ENCODE data around the gene KIRREL1. TPM values are rescaled to one million over a fixed set of nuclear protein-coding genes. Genes with fewer than 3 reads are reported as not detected.
"Not testable (repeated sequence)": the region's sequence is repeated elsewhere in the genome, so short reads cannot be mapped to it uniquely, and the experiment has no call there.

KIRREL1 gene
- total RNA-seq, 1 donor from 2014 or later = 166 TPM

GRCh38 chr1:158122833-158123388 is 129.5 kb downstream of the KIRREL1 start:
- no peaks in the 10 kb centered on the region for H3K36me3 Mint-ChIP-seq (ENCODE audit: low read depth)
- no peak overlapping the region for H3K4me3 Mint-ChIP-seq (ENCODE audit: unreplicated experiment)
- H3K27me3 Mint-ChIP-seq (ENCODE audit: low read depth) = peaks cover 40% of the 10 kb centered on the region
- H3K27ac Mint-ChIP-seq (ENCODE audit: unreplicated experiment) = no peak overlapping the region
- no peaks in the 10 kb centered on the region for H3K9me3 Mint-ChIP-seq (ENCODE audit: low read depth)
- no peak for DNase-seq (ENCODE audit: low spot score)
- TF ChIP-seq, protein P1, sequence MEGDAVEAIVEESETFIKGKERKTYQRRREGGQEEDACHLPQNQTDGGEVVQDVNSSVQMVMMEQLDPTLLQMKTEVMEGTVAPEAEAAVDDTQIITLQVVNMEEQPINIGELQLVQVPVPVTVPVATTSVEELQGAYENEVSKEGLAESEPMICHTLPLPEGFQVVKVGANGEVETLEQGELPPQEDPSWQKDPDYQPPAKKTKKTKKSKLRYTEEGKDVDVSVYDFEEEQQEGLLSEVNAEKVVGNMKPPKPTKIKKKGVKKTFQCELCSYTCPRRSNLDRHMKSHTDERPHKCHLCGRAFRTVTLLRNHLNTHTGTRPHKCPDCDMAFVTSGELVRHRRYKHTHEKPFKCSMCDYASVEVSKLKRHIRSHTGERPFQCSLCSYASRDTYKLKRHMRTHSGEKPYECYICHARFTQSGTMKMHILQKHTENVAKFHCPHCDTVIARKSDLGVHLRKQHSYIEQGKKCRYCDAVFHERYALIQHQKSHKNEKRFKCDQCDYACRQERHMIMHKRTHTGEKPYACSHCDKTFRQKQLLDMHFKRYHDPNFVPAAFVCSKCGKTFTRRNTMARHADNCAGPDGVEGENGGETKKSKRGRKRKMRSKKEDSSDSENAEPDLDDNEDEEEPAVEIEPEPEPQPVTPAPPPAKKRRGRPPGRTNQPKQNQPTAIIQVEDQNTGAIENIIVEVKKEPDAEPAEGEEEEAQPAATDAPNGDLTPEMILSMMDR (IDR thresholded peaks at IDR 0.05) = no peak
- peaks cover 11% of the 10 kb centered on the region for H3K4me1 Mint-ChIP-seq (ENCODE audit: low read depth)

- Mint-ChIP-seq H3K36me3 (ENCODE audit: low read depth) (no peaks in the 10 kb centered on the region), H3K27me3 (ENCODE audit: low read depth) (peaks cover 33% of the 10 kb centered on the region), H3K4me1 (ENCODE audit: low read depth) (peaks cover 3% of the 10 kb centered on the region), H3K4me3 (ENCODE audit: unreplicated experiment) (no peak overlapping the region), H3K9me3 (ENCODE audit: low read depth) (no peaks in the 10 kb centered on the region), H3K27ac (ENCODE audit: unreplicated experiment) (no peak overlapping the region)
- TF ChIP-seq, protein P1 (IDR thresholded peaks at IDR 0.05) = no peak
- no peak for DNase-seq (ENCODE audit: low spot score)
These were observed 130.6 kb downstream of the KIRREL1 start for GRCh38 chr1:158124034-158124433.

DNA sequence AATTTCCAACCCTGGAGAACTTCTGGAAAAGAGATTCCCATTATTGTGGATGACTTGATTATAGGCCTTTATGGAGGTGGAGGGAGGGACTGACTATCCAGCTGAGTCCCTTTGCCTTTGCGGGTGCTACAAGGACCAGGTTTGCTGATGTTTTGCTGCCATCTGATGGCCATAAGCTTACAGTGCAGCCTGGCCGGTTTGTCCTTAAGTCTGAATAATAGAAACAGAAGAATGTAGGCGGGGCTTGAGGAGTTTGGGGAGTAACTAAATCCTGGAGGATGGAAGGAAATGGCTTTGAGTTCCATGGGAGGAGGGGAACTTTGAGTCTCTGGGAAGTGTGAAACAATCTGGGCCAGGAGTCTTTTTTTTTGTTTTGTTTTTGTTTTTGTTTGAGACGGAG is 131.6 kb downstream of the KIRREL1 start:
- Mint-ChIP-seq H3K9me3 (ENCODE audit: low read depth) (no peaks in the 10 kb centered on the region), H3K4me3 (ENCODE audit: unreplicated experiment) (no peak overlapping the region), H3K36me3 (ENCODE audit: low read depth) (no peaks in the 10 kb centered on the region), H3K27me3 (ENCODE audit: low read depth) (peaks cover 38% of the 10 kb centered on the region), H3K4me1 (ENCODE audit: low read depth) (peaks cover 3% of the 10 kb centered on the region), H3K27ac (ENCODE audit: unreplicated experiment) (no peak overlapping the region)
- TF ChIP-seq, protein P1 (IDR thresholded peaks at IDR 0.05) = peak; percentile 96
- DNase-seq (ENCODE audit: low spot score) = no peak

DNA sequence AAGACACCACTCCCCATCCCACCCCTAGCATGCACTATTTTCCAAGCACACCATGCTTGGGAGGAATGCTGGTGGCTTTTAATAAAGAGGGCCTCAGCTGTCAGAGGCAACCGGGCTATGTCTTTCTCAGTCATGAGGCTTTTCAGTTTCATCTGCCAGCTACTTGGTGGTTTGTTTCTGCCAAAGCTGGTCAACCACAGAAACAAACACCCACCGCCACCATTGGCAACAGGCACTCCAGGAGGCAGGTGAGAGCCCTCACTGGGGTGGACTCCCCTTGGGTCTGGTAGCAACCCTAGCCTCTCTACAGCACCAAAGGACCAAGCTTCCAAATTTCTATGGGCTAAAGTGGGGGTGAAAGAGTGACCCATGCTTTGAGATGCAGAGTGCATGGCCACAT is 133.0 kb downstream of the KIRREL1 start:
- peaks cover 3% of the 10 kb centered on the region for H3K4me1 Mint-ChIP-seq (ENCODE audit: low read depth)
- H3K4me3 Mint-ChIP-seq (ENCODE audit: unreplicated experiment) = no peak overlapping the region
- TF ChIP-seq, protein P1 (IDR thresholded peaks at IDR 0.05) = no peak

GRCh38 chr1:158128531-158128930 is 135.1 kb downstream of the KIRREL1 start:
- H3K9me3 Mint-ChIP-seq (ENCODE audit: low read depth); H3K27ac Mint-ChIP-seq (ENCODE audit: unreplicated experiment); H3K36me3 Mint-ChIP-seq (ENCODE audit: low read depth); DNase-seq (ENCODE audit: low spot score); H3K4me3 Mint-ChIP-seq (ENCODE audit: unreplicated experiment); H3K4me1 Mint-ChIP-seq (ENCODE audit: low read depth): not testable (repeated sequence)
- peaks cover 31% of the 10 kb centered on the region for H3K27me3 Mint-ChIP-seq (ENCODE audit: low read depth)

More for the DNA sequence above, 133.0 kb downstream of the KIRREL1 start:
- Mint-ChIP-seq H3K27ac (ENCODE audit: unreplicated experiment) (no peak overlapping the region), H3K9me3 (ENCODE audit: low read depth) (no peaks in the 10 kb centered on the region), H3K27me3 (ENCODE audit: low read depth) (peaks cover 31% of the 10 kb centered on the region), H3K36me3 (ENCODE audit: low read depth) (no peaks in the 10 kb centered on the region)
- DNase-seq (ENCODE audit: low spot score) = no peak

DNA sequence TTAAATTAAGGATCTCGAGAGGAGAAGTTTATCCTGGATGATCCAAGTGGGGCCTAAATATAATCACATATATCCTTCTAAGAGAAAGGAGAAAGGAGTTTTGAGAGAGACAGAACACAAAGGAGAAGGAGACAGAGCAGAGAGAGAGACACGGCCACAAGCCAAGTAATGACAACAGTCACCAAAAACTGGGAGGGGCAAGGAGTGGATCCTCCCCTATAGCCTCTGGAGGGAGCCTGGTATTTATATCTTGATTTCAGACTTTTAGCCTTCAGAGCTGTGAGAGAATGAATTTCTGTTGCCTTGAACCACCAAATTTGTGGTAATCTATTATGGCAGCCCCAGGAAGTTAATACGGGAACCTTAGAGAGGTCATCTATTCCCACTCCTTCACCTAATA is 137.8 kb downstream of the KIRREL1 start:
- Mint-ChIP-seq H3K27me3 (ENCODE audit: low read depth) (peaks cover 26% of the 10 kb centered on the region), H3K4me1 (ENCODE audit: low read depth) (no peaks in the 10 kb centered on the region), H3K27ac (ENCODE audit: unreplicated experiment) (no peak overlapping the region), H3K4me3 (ENCODE audit: unreplicated experiment) (no peak overlapping the region), H3K9me3 (ENCODE audit: low read depth) (no peaks in the 10 kb centered on the region), H3K36me3 (ENCODE audit: low read depth) (no peaks in the 10 kb centered on the region)
- DNase-seq (ENCODE audit: low spot score) = no peak
- TF ChIP-seq, protein P1 (IDR thresholded peaks at IDR 0.05) = no peak
